Measurements from ENCODE around the gene CAPN5. TPM values are rescaled to one million over a fixed set of nuclear protein-coding genes. Genes with fewer than 3 reads are reported as not detected.

The CAPN5 gene
- total and polyA plus RNA-seq, 2 of the 13 experiments (the other 11 are each of a cell fraction or from before 2014, with no cell fraction given), result 0.27 to 1.2 TPM

DNA sequence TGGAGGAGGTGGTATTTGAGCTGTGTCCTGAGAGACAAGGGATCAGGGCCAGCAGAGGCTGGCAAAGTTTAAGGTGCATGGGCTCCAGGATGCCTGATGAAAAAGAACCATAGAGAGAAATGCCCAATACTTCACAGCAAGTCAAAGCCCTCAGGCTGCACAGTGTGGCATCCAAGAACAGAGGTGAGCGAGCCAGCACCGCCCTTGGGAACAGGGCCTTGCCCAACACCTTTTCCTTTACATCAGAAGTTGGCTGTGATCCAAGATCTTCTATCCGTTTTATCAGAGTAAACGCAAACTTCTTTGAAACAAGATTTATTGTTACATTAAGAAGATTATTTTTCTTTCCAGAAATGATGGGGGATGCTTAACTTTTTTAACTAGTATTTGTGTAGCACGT lies 31.2 kb upstream of the CAPN5 start (continued):
- TF ChIP-seq ARHGAP35 (CRISPR knock-in tag; IDR thresholded peaks at IDR 0.05; ENCODE audit: borderline replicate concordance) (no peak), ZNF766 (CRISPR knock-in tag; IDR thresholded peaks at IDR 0.05; ENCODE audit: borderline replicate concordance) (no peak), ZNF468 (CRISPR knock-in tag; IDR thresholded peaks at IDR 0.05) (no peak), CC2D1A (CRISPR knock-in tag; IDR thresholded peaks at IDR 0.05) (no peak), ZNF569 (CRISPR knock-in tag; IDR thresholded peaks at IDR 0.05; ENCODE audit: borderline replicate concordance) (no peak)

- Histone ChIP-seq H2AFZ (ENCODE audit: low read length) (no peak overlapping the region), H3K9me3 (ENCODE audit: low read length) (no peaks in the 10 kb centered on the region), H3K4me1 (ENCODE audit: insufficient read depth, low read length) (peaks cover 19% of the 10 kb centered on the region), H3K27ac (ENCODE audit: extremely low read length, insufficient read depth, low read length) (no peak overlapping the region), H3K79me2 (ENCODE audit: insufficient read depth, low read length) (no peaks in the 10 kb centered on the region), H3K9ac (ENCODE audit: insufficient read depth, low read depth, low read length) (no peak overlapping the region), H3K4me2 (ENCODE audit: low read depth, low read length) (no peak overlapping the region), H3K27me3 (ENCODE audit: control insufficient read depth in 1 of 2, insufficient read depth in 2 of 2, low read length in 2 of 2) (peaks cover 6 to 57% of the 10 kb centered on the region in 2 experiments), H3K4me3 (replicated peaks in 1 of 3; ENCODE audit: insufficient read depth in 1 of 3, low read depth in 2 of 3, low read length in 3 of 3) (no peak overlapping the region), H4K20me1 (ENCODE audit: insufficient read depth, low read length) (no peaks in the 10 kb centered on the region), H3K36me3 (replicated peaks in 1 of 2; ENCODE audit: control insufficient read depth in 1 of 2, insufficient read depth in 2 of 2, low read length in 2 of 2) (no peaks in the 10 kb centered on the region)
- DNase-seq (ENCODE audit: low spot score) (peak; percentile 80), ATAC-seq (peak; percentile 70), FAIRE-seq (peak; percentile 37)
- WGBS (ENCODE audit: low lambda C conversion rate), result 4% methylated on average over 5 of the region's 5 CpGs
- intact Hi-C loops (cut with micrococcal nuclease; ENCODE audit: unreplicated experiment) (no loop called here), in situ Hi-C loops (cut with HindIII; ENCODE audit: extremely low pct_ligation_motif_present, low pct_unique_long_range_greater_than_20kb) (loop anchor here (25.0 kb wide), 1 partner anchor 124 kb away; no protein-coding TSS in a partner anchor)
- ChIA-PET POLR2A (no interaction called here), CTCF (ENCODE audit: low intra/inter-chr PET ratio, low total read pairs) (no interaction called here)
- no TSS peak for BruUV-seq (replicated peaks)
- TF ChIP-seq RNF2 (conservative IDR thresholded peaks at IDR 0.05; ENCODE audit: low read depth) (peak; percentile 87), ZNF749 (CRISPR knock-in tag; IDR thresholded peaks at IDR 0.05; ENCODE audit: borderline replicate concordance) (no peak), HDAC2 (CRISPR knock-in tag; IDR thresholded peaks at IDR 0.05) (peak; percentile 96), NR2F1 (CRISPR knock-in tag; IDR thresholded peaks at IDR 0.05) (peak in 1 of 2 experiments; percentile 44; a peak in 1 of 4 replicates), TEAD3 (CRISPR knock-in tag; optimal IDR thresholded peaks at IDR 0.05; ENCODE audit: borderline replicate concordance) (peak; percentile 87), SP5 (CRISPR knock-in tag; IDR thresholded peaks at IDR 0.05; ENCODE audit: borderline replicate concordance, low read depth) (peak; percentile 77), ZNF816 (CRISPR knock-in tag; IDR thresholded peaks at IDR 0.05; ENCODE audit: borderline replicate concordance) (peak; percentile 63; the same call in 1 of the 2 replicates)
- TF ChIP-seq, protein P1, sequence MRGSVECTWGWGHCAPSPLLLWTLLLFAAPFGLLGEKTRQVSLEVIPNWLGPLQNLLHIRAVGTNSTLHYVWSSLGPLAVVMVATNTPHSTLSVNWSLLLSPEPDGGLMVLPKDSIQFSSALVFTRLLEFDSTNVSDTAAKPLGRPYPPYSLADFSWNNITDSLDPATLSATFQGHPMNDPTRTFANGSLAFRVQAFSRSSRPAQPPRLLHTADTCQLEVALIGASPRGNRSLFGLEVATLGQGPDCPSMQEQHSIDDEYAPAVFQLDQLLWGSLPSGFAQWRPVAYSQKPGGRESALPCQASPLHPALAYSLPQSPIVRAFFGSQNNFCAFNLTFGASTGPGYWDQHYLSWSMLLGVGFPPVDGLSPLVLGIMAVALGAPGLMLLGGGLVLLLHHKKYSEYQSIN (CRISPR knock-in tag; IDR thresholded peaks at IDR 0.05; ENCODE audit: borderline replicate concordance), result no peak
- TF ChIP-seq, protein P2, sequence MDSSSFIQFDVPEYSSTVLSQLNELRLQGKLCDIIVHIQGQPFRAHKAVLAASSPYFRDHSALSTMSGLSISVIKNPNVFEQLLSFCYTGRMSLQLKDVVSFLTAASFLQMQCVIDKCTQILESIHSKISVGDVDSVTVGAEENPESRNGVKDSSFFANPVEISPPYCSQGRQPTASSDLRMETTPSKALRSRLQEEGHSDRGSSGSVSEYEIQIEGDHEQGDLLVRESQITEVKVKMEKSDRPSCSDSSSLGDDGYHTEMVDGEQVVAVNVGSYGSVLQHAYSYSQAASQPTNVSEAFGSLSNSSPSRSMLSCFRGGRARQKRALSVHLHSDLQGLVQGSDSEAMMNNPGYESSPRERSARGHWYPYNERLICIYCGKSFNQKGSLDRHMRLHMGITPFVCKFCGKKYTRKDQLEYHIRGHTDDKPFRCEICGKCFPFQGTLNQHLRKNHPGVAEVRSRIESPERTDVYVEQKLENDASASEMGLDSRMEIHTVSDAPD (CRISPR knock-in tag; IDR thresholded peaks at IDR 0.05), result 0 out of 2 replicates have a peak, but pooled peaks have one; percentile 22
- TF ChIP-seq, protein P3, sequence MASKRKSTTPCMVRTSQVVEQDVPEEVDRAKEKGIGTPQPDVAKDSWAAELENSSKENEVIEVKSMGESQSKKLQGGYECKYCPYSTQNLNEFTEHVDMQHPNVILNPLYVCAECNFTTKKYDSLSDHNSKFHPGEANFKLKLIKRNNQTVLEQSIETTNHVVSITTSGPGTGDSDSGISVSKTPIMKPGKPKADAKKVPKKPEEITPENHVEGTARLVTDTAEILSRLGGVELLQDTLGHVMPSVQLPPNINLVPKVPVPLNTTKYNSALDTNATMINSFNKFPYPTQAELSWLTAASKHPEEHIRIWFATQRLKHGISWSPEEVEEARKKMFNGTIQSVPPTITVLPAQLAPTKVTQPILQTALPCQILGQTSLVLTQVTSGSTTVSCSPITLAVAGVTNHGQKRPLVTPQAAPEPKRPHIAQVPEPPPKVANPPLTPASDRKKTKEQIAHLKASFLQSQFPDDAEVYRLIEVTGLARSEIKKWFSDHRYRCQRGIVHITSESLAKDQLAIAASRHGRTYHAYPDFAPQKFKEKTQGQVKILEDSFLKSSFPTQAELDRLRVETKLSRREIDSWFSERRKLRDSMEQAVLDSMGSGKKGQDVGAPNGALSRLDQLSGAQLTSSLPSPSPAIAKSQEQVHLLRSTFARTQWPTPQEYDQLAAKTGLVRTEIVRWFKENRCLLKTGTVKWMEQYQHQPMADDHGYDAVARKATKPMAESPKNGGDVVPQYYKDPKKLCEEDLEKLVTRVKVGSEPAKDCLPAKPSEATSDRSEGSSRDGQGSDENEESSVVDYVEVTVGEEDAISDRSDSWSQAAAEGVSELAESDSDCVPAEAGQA (IDR thresholded peaks at IDR 0.05; ENCODE audit: low read depth), result no peak
- TF ChIP-seq, protein P3 (CRISPR knock-in tag; IDR thresholded peaks at IDR 0.05; ENCODE audit: borderline replicate concordance), result no peak; the same call in 1 of the 2 replicates
Observed at GRCh38 chr11:77036398-77036797, 30.4 kb upstream of the CAPN5 start.

All from HepG2 (cell line).